AG04450 (cell line): ENCODE measurements around the gene BCL2L15. TPM values are rescaled to one million over a fixed set of nuclear protein-coding genes. Genes with fewer than 3 reads are reported as not detected.

Experiments
- CTCF ChIA-PET: fragments of 300-600, 350-600 bp; formaldehyde crosslinking; extraction: SDS; loops from one replicate; lab custom pipeline; 2022; ENCODE audit warnings: antibody characterized with exemption, inconsistent platforms; lab: Charles Lee
- POLR2A ChIA-PET: fragments of 350-600 bp; formaldehyde crosslinking; extraction: SDS; loops from one replicate; lab custom pipeline; 2021; ENCODE audit warnings: antibody characterized with exemption, inconsistent platforms; lab: Yijun Ruan, JAX
- DNase-seq: peaks from one replicate; pipeline ENCODE4 v3.0.0-alpha.2; 2011; ENCODE audit warnings: low read depth, low spot score
- H3K27ac ChIP-seq: one replicate; pipeline ENCODE4 v1.5.1; 2012; ENCODE audit warnings: low read depth, low read length, control low read depth
- H3K27me3 ChIP-seq: one replicate; pipeline ENCODE4 v1.6.0; 2012; ENCODE audit warnings: low read length; ENCODE audit not compliant: control insufficient read depth, insufficient read depth
- H3K4me3 ChIP-seq: 2 replicates; pipeline ENCODE4 v1.5.1; 2011; ENCODE audit warnings: mild to moderate bottlenecking, low read depth, low read length, control low read depth
- H3K9me3 ChIP-seq: 2 replicates; pipeline ENCODE4 v1.5.1; 2012; ENCODE audit warnings: low read length; ENCODE audit not compliant: control insufficient read depth, insufficient read depth
- polyA plus RNA-seq: library from polyadenylated mRNA; depleted of rRNA; stranded (reverse); fragments of >200 nt; gene quantifications from 2 replicates; pipeline ENCODE4 v1.2.3, GENCODE V29; 2011
- TF ChIP-seq, protein P1 (sequence below): IDR thresholded peaks from 2 replicates; pipeline ENCODE4 v1.5.1; 2011; ENCODE audit warnings: low read depth, low read length, control low read depth, inconsistent platforms

Gene BCL2L15
- polyA plus RNA-seq, 1 experiment, result 0.12 TPM

DNA sequence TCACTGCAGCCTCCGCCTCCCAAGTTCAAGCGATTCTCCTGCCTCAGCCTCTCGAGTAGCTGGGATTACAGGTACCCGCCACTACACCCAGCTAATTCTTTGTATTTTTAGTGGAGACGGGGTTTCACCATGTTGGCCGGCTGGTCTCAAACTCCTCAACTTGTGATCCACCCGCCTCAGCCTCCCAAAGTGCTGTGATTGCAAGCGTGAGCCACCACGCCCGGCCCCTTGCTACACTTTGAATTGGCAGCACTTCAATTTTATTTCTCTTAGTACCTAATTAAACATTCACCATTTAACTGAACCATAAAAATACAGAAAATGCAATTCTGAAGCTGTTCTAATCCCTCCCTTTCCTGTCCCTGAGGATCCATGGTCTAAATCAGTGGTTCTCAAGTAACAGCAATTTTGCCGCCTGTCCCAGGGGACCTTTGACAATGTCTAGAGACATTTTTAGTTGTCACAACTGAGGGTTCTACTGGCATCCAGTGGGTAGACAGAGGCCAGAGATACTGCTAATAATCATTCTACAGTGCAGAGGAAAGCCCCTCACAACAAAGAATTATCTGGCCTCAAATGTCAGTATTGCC lies 4.3 kb upstream of the BCL2L15 start:
- POLR2A ChIA-PET, result no interaction called here
- TF ChIP-seq, protein P1, sequence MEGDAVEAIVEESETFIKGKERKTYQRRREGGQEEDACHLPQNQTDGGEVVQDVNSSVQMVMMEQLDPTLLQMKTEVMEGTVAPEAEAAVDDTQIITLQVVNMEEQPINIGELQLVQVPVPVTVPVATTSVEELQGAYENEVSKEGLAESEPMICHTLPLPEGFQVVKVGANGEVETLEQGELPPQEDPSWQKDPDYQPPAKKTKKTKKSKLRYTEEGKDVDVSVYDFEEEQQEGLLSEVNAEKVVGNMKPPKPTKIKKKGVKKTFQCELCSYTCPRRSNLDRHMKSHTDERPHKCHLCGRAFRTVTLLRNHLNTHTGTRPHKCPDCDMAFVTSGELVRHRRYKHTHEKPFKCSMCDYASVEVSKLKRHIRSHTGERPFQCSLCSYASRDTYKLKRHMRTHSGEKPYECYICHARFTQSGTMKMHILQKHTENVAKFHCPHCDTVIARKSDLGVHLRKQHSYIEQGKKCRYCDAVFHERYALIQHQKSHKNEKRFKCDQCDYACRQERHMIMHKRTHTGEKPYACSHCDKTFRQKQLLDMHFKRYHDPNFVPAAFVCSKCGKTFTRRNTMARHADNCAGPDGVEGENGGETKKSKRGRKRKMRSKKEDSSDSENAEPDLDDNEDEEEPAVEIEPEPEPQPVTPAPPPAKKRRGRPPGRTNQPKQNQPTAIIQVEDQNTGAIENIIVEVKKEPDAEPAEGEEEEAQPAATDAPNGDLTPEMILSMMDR, result no peak
- H3K4me3 ChIP-seq, result no peak overlapping the region
- CTCF ChIA-PET, result interaction anchor here (0.7 kb wide), 2 partner anchors 590 to 957 kb away, joined by 4 to 7 read pairs; no protein-coding TSS in a partner anchor
- H3K27ac ChIP-seq, result no peak overlapping the region
- no peaks in the 10 kb centered on the region for H3K9me3 ChIP-seq
- no peaks in the 10 kb centered on the region for H3K27me3 ChIP-seq
- DNase-seq, result no peak

DNA sequence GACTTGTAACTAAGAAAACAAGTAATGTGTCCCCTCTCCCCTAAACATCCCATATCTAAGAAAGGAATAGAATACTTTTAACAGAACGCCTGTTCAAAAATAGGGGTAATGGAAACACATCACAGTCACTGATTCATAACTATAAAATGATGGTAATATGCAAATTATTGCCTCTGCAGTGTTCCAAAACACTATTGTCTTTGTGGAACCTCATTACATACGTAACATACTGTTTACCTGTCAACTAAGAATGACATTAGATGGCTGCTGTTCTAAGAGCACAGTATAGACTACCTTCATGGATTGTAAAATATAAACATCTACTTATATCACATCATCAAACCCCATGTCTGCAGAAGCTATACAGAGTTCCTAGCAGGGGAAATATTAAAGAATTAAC lies 3.4 kb upstream of the BCL2L15 start:
- DNase-seq, result no peak
- TF ChIP-seq, protein P1, result no peak
- Histone ChIP-seq H3K27me3 (no peaks in the 10 kb centered on the region), H3K27ac (no peak overlapping the region), H3K4me3 (no peak overlapping the region), H3K9me3 (no peaks in the 10 kb centered on the region)
- CTCF ChIA-PET, result no interaction called here
- POLR2A ChIA-PET, result no interaction called here

DNA sequence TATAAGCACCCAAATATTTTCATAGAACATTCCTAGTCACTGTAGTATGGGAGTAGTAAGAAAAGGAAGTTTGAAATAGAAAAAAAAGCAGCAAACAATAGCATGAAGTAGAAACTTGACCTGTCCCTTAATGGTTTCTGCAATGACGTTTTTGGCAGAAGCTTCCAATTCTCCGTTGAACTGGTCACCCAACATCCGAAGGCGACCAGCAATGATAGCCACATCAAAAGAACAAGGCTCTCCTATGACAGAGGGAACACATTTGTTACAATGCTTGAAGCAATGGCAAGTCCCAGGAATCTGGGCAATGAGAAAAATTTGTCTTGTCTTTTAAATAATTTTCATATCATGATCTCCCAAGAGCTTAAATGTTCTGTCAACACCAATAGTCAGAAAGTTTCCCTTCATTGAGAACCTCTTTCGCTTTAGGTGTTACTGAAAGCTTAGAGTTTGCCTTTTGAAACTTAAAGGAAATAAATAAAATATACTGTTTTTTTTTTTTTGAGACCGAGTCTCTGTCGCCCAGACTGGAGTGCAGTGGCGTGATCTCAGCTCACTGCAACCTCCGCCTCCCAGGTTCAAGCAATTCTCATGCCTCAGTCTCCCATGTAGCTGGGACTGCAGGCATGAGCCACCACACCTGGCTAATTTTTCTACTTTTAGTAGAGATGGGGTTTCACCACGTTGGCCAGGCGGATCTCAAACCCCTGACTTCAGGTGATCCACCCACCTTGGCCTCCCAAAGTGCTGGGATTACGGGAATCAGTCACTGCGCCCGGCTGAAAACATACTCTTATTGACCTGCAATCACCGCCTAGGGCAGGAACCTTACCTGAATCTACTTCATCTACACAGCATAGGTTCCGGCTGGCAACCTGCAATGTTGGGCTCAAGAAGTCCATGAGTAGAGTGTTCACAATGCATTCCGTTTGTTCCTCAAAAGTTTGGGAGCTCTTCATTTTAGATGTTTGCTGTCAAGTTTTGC lies 672 bp downstream of the BCL2L15 start:
- CTCF ChIA-PET, result interaction anchor here (1.2 kb wide), 1 partner anchor 18 kb away, joined by 4 read pairs; the partner anchor contains the start of genes AP4B1 and DCLRE1B
- Histone ChIP-seq H3K4me3 (no peak overlapping the region), H3K9me3 (no peaks in the 10 kb centered on the region), H3K27me3 (no peaks in the 10 kb centered on the region), H3K27ac (no peak overlapping the region)
- TF ChIP-seq, protein P1, result no peak
- POLR2A ChIA-PET, result no interaction called here
- no peak for DNase-seq

DNA sequence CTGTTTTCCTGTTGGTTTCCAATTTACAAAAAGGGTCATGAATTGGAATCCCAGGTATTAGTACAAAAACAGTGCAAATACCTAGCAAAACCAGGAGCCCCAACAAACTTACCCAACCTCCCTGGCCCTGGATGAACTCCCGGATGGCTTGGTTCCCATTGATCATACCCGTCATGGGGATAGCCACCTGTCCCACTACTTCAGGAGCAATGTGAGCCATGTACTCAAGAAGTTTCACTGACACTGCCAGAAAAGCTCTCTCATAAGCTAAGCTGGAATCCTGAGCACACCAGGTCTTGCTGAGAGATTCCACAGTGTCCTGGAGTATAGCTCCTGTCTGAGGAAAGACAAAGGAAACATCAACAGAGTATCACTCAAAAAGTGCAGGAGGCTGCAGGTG lies 5.7 kb downstream of the BCL2L15 start:
- ChIA-PET CTCF (no interaction called here), POLR2A (no interaction called here)
- Histone ChIP-seq H3K9me3 (no peaks in the 10 kb centered on the region), H3K27me3 (no peaks in the 10 kb centered on the region), H3K4me3 (no peak overlapping the region), H3K27ac (no peak overlapping the region)
- TF ChIP-seq, protein P1, result no peak
- DNase-seq, result no peak

DNA sequence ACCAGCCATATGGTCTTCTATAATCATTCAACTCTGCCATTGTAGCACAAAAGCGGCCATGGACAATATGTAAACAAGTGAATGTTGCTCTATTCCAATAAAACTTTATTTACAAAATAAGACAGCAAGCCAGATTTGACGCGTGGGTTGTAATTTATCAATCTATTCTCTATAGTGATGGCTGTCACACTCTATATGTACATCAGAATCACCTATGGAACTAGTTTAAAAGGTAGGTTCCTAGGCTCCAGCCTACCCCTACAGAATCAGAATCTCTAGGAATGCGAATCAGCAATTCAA lies 7.7 kb downstream of the BCL2L15 start:
- no peak overlapping the region for H3K4me3 ChIP-seq
- DNase-seq, result no peak
- H3K27me3 ChIP-seq, result no peaks in the 10 kb centered on the region
- H3K27ac ChIP-seq, result no peak overlapping the region
- ChIA-PET CTCF (interaction anchor here (1.2 to 1.8 kb wide), 3 partner anchors 44 to 807 kb away, joined by 5 to 7 read pairs (median 7); partner anchors contain the start of gene LRIG2), POLR2A (no interaction called here)
- TF ChIP-seq, protein P1, result no peak
- no peaks in the 10 kb centered on the region for H3K9me3 ChIP-seq
